GM10266 (cell line): ENCODE results near the gene FOXB1.
A peak's percentile ranks its signal among the peaks of the same experiment; 100 is the strongest.

Source experiments
- DNase-seq: peaks from one replicate; pipeline ENCODE4 v3.0.0; 2012; ENCODE audit errors: extremely low spot score
- CTCF ChIP-seq: IDR thresholded peaks from 2 replicates; pipeline ENCODE4 v1.5.1; 2012; ENCODE audit warnings: mild to moderate bottlenecking, low read depth; ENCODE audit not compliant: control insufficient read depth, insufficient read depth; ENCODE audit errors: missing control alignments

Gene FOXB1

DNA sequence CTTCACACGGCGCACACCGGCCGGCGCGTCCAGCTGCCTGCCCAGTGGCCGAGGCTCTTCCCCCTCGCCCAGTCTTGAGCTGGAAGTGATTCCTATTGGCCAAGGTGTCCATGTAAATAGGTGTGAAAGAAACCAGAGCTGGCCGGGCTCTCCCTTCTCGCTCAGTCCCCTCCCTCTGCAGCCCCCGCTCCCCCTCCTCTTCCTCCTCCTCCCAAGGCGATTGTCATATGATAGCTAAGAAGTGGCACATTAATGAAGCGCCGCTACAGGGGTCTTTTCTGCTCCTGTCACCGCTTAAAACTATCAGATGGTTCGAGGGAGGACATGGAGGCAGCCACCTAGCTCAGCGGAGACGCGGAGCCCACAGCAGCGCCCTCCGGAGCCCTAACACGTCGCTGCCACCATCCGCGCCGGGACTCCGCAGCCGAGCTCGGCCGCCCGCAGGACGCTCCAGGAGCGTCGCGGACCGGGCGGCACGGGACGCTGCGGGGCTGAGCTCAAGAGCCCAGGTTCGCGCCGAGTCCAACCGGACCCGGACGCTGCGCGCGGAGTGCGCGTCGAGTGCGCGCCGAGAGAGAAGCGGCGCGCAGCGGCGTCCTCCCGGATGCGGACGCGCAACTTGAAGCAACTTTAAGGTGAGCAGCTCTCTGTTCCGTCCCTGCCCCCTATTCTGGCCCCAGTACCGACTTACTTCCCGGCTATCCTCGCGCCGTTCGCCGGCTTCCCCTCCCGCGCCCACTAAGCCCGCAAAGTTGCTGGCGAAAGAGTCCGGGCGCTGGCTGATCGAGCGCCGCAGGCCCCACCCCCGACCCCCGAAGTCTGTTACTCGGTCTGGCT, at the start of gene FOXB1:
Gene FOXB1 (plus strand): TSS at position 303 of the 837 bp plus-strand sequence. CDS start 653 bp downstream, outside the sequence.
- TF ChIP-seq CTCF, result no peak
- DNase-seq, result peak; percentile 30

DNA sequence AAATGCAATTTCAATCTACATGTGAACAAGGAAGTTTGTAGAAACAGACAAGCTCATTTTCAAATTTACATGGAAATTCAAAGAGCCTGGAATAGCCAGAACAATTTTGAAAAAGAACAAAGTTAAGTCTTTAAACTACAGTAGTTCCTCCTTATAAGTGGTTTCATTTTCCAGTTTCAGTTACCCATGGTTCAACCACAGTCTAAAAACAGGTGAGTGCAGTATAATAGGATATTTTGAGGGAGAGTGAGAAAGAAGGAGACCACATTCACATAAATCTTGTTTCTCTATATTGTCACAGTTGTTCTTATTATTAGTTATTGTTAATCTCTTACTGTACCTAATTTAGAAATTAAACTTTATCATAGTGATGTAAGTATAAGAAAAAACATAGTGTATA, 45.8 kb upstream of the FOXB1 start:
- no peak for TF ChIP-seq CTCF
- DNase-seq, result no peak

- no peak for TF ChIP-seq CTCF
These were observed 43.8 kb upstream of the FOXB1 start for GRCh38 chr15:59960318-59960717.

GRCh38 chr15:59963322-59963721, 40.8 kb upstream of the FOXB1 start:
- TF ChIP-seq CTCF, result no peak
- DNase-seq, result no peak

More at GRCh38 chr15:59960318-59960717, 43.8 kb upstream of the FOXB1 start:
- DNase-seq, result no peak

- no peak for DNase-seq
- no peak for TF ChIP-seq CTCF
These were observed 40.2 kb upstream of the FOXB1 start for GRCh38 chr15:59963925-59964324.

GRCh38 chr15:59965741-59966140, 38.4 kb upstream of the FOXB1 start:
- no peak for DNase-seq
- TF ChIP-seq CTCF, result no peak

DNA sequence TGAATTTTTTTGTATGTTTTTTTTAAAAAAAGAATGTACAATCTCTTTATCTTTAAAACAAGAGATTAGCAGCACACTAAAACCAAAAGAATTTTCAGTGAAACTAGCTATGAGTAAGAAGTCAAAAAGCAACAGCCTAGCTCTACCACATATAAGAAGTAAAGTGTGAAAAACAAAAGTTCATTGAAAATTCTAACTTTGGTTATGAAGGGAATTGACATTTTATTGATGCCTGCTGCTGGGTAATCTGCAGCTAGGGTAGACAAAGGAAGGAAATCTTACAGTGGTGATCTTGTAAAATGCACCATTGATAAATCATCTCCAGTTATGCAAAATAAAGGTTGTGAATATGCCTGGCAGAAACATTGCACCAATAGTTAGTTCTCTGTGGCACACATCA, 37.8 kb upstream of the FOXB1 start:
- DNase-seq, result no peak
- TF ChIP-seq CTCF, result no peak
